ENCODE measurements around the gene FERMT3. TPM values are rescaled to one million over a fixed set of nuclear protein-coding genes. Genes with fewer than 3 reads are reported as not detected.

FERMT3 gene
- total and polyA plus RNA-seq, 2 of the 8 experiments (the other 6 are each of a cell fraction or from before 2014, with no cell fraction given) = 1.4 to 3.7 TPM

GRCh38 chr11:64206457-64207255, at the start of gene FERMT3 (continued):
- no peak for TF ChIP-seq SP4 (IDR thresholded peaks at IDR 0.05; ENCODE audit: low read length)
- no peak for TF ChIP-seq HDAC6 (IDR thresholded peaks at IDR 0.05; ENCODE audit: low read depth, low read length)
- no peak for TF ChIP-seq ASH2L (IDR thresholded peaks at IDR 0.05; ENCODE audit: low read length)
- no peak for TF ChIP-seq BRCA1 (IDR thresholded peaks at IDR 0.05; ENCODE audit: low read depth, low read length)
- no peak for TF ChIP-seq FOSL1 (IDR thresholded peaks at IDR 0.05; ENCODE audit: insufficient read depth, low read depth, low read length)
- no peak for TF ChIP-seq JUN (IDR thresholded peaks at IDR 0.05; ENCODE audit: low read depth, low read length)
- TF ChIP-seq POLR2A (IDR thresholded peaks at IDR 0.05; ENCODE audit: control extremely low read depth in 1 of 2, low read depth in 2 of 2, low read length in 2 of 2) = no peak
- TF ChIP-seq EGR1 (IDR thresholded peaks at IDR 0.05; ENCODE audit: borderline replicate concordance, low read depth, low read length) = no peak
- TF ChIP-seq, protein P1, sequence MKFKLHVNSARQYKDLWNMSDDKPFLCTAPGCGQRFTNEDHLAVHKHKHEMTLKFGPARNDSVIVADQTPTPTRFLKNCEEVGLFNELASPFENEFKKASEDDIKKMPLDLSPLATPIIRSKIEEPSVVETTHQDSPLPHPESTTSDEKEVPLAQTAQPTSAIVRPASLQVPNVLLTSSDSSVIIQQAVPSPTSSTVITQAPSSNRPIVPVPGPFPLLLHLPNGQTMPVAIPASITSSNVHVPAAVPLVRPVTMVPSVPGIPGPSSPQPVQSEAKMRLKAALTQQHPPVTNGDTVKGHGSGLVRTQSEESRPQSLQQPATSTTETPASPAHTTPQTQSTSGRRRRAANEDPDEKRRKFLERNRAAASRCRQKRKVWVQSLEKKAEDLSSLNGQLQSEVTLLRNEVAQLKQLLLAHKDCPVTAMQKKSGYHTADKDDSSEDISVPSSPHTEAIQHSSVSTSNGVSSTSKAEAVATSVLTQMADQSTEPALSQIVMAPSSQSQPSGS (IDR thresholded peaks at IDR 0.05; ENCODE audit: low read length) = no peak
- no peak for TF ChIP-seq PHF8 (conservative IDR thresholded peaks at IDR 0.05; ENCODE audit: low read depth, low read length)
- no peak for TF ChIP-seq NANOG (IDR thresholded peaks at IDR 0.05; ENCODE audit: insufficient read depth, low read depth, low read length, poor library complexity, severe bottlenecking)
- no peak for TF ChIP-seq CREB1 (IDR thresholded peaks at IDR 0.05)

Measured in H1 (cell line).